SJSA1 (cell line): ENCODE results near the gene HOXB7. TPM values are rescaled to one million over a fixed set of nuclear protein-coding genes. Genes with fewer than 3 reads are reported as not detected.

ENCODE experiments used
- DNase-seq, 2 experiments: peaks; one replicate each; pipeline ENCODE4 v3.0.0-alpha.2; 2015 to 2020; ENCODE audit warnings: low spot score in 2 of 2, low read depth in 1 of 2
- H3K27ac ChIP-seq: fragments of 250-450 bp; sonication (Bioruptor Pico); 2 replicates; pipeline ENCODE4 v1.5.1; 2020; ENCODE audit warnings: mild to moderate bottlenecking, moderate library complexity
- H3K27me3 ChIP-seq: fragments of 250-450 bp; sonication (Bioruptor Pico); replicated peaks from 2 replicates; pipeline ENCODE4 v1.5.1; 2020; ENCODE audit warnings: mild to moderate bottlenecking, moderate library complexity
- H3K36me3 ChIP-seq: fragments of 250-450 bp; sonication (Bioruptor Pico); 2 replicates; pipeline ENCODE4 v1.5.1; 2020; ENCODE audit warnings: mild to moderate bottlenecking
- H3K4me1 ChIP-seq: fragments of 250-450 bp; sonication (Bioruptor Pico); replicated peaks from 2 replicates; pipeline ENCODE4 v1.6.1; 2021; ENCODE audit warnings: mild to moderate bottlenecking
- H3K4me3 ChIP-seq: fragments of 250-450 bp; sonication (Bioruptor Pico); 2 replicates; pipeline ENCODE4 v1.5.1; 2020; ENCODE audit warnings: mild to moderate bottlenecking
- H3K9me3 ChIP-seq: fragments of 250-450 bp; sonication (Bioruptor Pico); replicated peaks from 2 replicates; pipeline ENCODE4 v1.5.1; 2020; ENCODE audit warnings: mild to moderate bottlenecking
- total RNA-seq: library from RNA; depleted of rRNA; stranded (reverse); fragments of >200 nt; shearing (Covaris generic); gene quantifications from 2 replicates; pipeline ENCODE4 v1.2.3, GENCODE V29; 2014

HOXB7 gene
- total RNA-seq, 1 experiment from 2014 or later, result 23.0 TPM

- Histone ChIP-seq H3K4me3 (no peak overlapping the region), H3K27ac (no peak overlapping the region), H3K27me3 (no peaks in the 10 kb centered on the region), H3K9me3 (no peaks in the 10 kb centered on the region), H3K36me3 (peaks cover 3% of the 10 kb centered on the region; the same call in 1 of the 2 replicates), H3K4me1 (peaks cover 6% of the 10 kb centered on the region)
- no peak for DNase-seq
Measured at GRCh38 chr17:48566717-48567116, 44.1 kb downstream of the HOXB7 start.

- Histone ChIP-seq H3K27ac (no peak overlapping the region), H3K4me1 (peaks cover 6% of the 10 kb centered on the region), H3K36me3 (peaks cover 3% of the 10 kb centered on the region; the same call in 1 of the 2 replicates), H3K4me3 (no peak overlapping the region), H3K9me3 (no peaks in the 10 kb centered on the region), H3K27me3 (no peaks in the 10 kb centered on the region)
- no peak for DNase-seq
Measured at GRCh38 chr17:48565925-48566710, 44.7 kb downstream of the HOXB7 start.

GRCh38 chr17:48565022-48565554, 45.7 kb downstream of the HOXB7 start:
- H3K27ac ChIP-seq, result no peak overlapping the region
- H3K9me3 ChIP-seq, result no peaks in the 10 kb centered on the region
- H3K4me3 ChIP-seq, result peak overlapping the region; percentile 36; the same call in 1 of the 2 replicates
- peaks cover 6% of the 10 kb centered on the region for H3K4me1 ChIP-seq
- peaks cover 3% of the 10 kb centered on the region; the same call in 1 of the 2 replicates for H3K36me3 ChIP-seq
- H3K27me3 ChIP-seq, result no peaks in the 10 kb centered on the region
- DNase-seq, result no peak

- H3K9me3 ChIP-seq, result no peaks in the 10 kb centered on the region
- peaks cover 6% of the 10 kb centered on the region for H3K4me1 ChIP-seq
- peak overlapping the region; percentile 36 for H3K4me3 ChIP-seq
- no peak overlapping the region for H3K27ac ChIP-seq
- no peaks in the 10 kb centered on the region; the same call in 1 of the 2 replicates for H3K36me3 ChIP-seq
- no peaks in the 10 kb centered on the region for H3K27me3 ChIP-seq
- DNase-seq, result no peak
Measured at GRCh38 chr17:48564188-48565021, 46.4 kb downstream of the HOXB7 start.

- Histone ChIP-seq H3K4me1 (peaks cover 6% of the 10 kb centered on the region), H3K9me3 (no peaks in the 10 kb centered on the region), H3K27me3 (no peaks in the 10 kb centered on the region), H3K36me3 (no peaks in the 10 kb centered on the region; the same call in 1 of the 2 replicates), H3K4me3 (peak overlapping the region; percentile 36), H3K27ac (no peak overlapping the region)
- DNase-seq, result no peak
Measured at GRCh38 chr17:48563867-48564187, 47.0 kb downstream of the HOXB7 start.

DNA sequence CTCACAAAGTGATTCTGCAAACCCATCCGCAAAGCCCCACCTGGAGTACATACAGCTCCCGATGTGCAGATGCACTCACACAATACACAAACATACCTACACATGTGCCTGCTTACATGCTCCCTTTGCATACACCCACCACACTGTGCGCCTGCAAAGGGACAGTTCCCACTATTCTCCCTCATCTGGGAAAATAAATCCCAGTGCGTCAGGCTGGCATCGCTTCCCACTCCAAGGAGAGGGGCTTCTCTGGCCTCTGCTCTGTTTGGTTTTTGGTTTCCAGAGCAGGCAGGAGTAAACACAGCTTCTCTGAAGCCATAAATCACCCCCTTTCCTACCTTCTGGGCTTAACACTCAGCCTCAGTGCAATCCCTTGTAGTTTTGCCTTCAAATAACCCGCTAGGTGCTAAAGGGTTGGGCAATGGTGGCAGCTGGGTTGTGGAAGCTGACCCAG, 47.4 kb downstream of the HOXB7 start:
- DNase-seq, result no peak
- Histone ChIP-seq H3K27me3 (no peaks in the 10 kb centered on the region), H3K4me3 (no peak overlapping the region), H3K4me1 (peaks cover 6% of the 10 kb centered on the region), H3K9me3 (no peaks in the 10 kb centered on the region), H3K27ac (no peak overlapping the region), H3K36me3 (no peaks in the 10 kb centered on the region; the same call in 1 of the 2 replicates)

- no peaks in the 10 kb centered on the region; the same call in 1 of the 2 replicates for H3K36me3 ChIP-seq
- H3K27ac ChIP-seq, result no peak overlapping the region
Measured at GRCh38 chr17:48562934-48563333, 47.9 kb downstream of the HOXB7 start.

DNA sequence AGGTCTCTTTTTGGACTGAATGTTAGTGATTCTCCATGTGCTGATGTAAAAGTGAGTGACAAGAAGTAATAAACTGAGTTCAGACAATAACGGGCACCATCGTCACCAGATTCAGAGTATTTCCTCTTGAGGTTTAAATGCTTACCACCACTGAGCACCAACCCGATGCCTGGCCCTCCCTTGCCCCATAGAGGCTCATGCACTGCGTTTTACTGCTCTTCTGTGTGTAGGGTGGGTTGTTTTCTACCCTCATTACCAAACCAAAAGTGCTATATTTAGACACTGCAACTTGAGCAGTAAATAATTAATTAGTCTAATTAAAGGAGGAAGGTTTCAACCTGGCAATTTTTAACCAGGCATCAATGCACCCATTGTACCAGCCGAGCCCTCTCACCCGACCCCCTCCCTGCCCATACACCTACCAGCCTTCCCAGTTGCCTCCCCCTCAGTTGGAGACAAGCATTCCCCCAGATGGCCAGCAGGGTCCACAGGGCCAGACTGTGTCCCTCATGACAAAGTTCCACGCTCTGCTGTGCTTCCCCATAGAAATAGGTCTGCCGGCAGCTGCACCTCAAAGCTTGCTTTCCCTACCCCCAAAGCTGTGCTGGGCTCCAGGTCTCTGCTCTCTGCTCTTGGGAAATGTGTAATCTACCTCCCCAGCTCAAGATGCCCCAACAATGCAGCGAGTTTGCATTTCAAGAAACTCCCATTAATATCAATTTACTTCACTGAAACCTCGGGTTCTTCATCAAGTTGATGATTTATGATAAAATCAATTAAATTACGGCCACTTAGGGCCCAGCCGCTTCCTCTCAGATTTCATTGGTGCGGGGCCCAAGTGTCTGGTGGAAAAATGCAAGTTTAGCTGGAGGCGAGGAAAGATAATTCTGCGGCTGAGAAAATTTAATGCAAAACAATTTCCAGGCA, 48.7 kb downstream of the HOXB7 start:
- Histone ChIP-seq H3K4me1 (peaks cover 6% of the 10 kb centered on the region), H3K27me3 (no peaks in the 10 kb centered on the region), H3K4me3 (no peak overlapping the region), H3K9me3 (no peaks in the 10 kb centered on the region), H3K27ac (no peak overlapping the region), H3K36me3 (no peaks in the 10 kb centered on the region; the same call in 1 of the 2 replicates)
- DNase-seq, result no peak

More at GRCh38 chr17:48562934-48563333, 47.9 kb downstream of the HOXB7 start:
- H3K27me3 ChIP-seq, result no peaks in the 10 kb centered on the region
- H3K4me1 ChIP-seq, result peaks cover 6% of the 10 kb centered on the region
- DNase-seq, result no peak
- no peaks in the 10 kb centered on the region for H3K9me3 ChIP-seq
- no peak overlapping the region for H3K4me3 ChIP-seq

DNA sequence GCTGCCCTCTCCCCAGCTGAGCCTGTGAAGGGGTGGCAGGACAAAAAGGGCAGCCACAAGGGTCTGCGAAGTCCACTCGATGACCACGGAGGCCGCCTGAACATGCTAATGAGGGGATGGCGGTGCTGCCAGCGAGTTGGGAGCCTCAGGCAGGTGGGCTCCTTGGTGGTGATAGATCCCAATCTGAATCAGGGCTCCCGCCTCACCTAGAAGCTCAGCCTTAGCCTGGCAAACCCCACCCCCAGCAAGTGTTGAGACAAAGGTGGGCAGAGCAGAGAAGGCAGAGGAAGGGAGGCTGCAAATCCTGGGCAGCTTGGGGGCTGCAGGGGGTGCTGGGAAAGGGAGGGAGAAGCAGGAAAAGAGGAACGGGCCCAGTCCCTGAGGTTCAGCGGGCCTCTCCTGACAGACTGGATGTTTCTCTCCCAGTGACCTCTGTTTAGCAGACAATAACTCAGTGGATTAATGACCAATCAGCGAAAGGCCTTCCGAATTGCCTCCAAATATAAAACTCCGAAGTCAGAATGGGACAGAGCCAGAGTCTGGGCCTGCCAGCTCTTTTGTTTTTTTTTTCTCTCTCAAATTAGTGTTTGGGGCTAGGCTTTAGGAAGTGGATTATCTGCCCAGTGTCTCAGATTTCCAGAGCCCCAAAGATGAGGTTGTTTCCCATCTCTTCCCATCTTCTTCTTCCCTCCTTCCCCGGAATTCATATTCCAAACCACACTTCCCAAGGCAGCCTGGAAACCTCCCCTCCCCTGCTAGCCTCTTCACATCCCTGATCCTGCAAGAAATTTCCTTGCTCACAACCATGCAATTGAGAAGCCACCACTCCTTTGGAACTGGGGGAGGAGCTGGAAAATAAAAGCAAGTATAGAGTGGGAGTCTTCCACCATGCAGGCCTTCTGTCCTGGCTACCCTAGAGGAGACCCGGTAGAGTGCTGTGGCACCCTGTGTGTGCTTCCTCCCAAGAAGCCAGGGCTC, 50.7 kb downstream of the HOXB7 start:
- H3K36me3 ChIP-seq, result no peaks in the 10 kb centered on the region; the same call in 1 of the 2 replicates
- no peaks in the 10 kb centered on the region for H3K27me3 ChIP-seq
- no peak overlapping the region for H3K4me3 ChIP-seq
- H3K9me3 ChIP-seq, result no peaks in the 10 kb centered on the region
- no peak for DNase-seq
- H3K4me1 ChIP-seq, result peaks cover 6% of the 10 kb centered on the region
- H3K27ac ChIP-seq, result no peak overlapping the region

GRCh38 chr17:48559122-48559839, 51.5 kb downstream of the HOXB7 start:
- DNase-seq, result no peak
- Histone ChIP-seq H3K4me3 (no peak overlapping the region), H3K27me3 (no peaks in the 10 kb centered on the region), H3K4me1 (no peaks in the 10 kb centered on the region; the same call in 1 of the 2 replicates), H3K27ac (no peak overlapping the region), H3K9me3 (no peaks in the 10 kb centered on the region), H3K36me3 (no peaks in the 10 kb centered on the region)

DNA sequence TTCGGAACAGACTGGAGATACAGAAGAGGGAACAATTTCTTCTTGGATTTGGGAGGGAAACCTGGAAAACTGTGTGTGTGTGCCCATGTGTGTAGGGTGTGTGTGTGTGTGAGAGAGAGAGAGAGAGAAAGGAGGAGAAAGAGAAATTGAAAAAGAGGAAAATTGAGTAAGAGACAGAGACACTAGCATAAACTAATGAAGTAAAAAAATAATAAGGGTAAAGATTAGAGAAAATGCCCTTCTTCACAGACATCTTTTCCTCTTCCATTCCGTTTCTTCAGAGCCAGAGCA, 52.0 kb downstream of the HOXB7 start:
- Histone ChIP-seq H3K4me3 (no peak overlapping the region), H3K36me3 (no peaks in the 10 kb centered on the region)

More for the DNA sequence above, 52.0 kb downstream of the HOXB7 start:
- no peaks in the 10 kb centered on the region; the same call in 1 of the 2 replicates for H3K4me1 ChIP-seq
- no peaks in the 10 kb centered on the region for H3K27me3 ChIP-seq
- H3K9me3 ChIP-seq, result no peaks in the 10 kb centered on the region
- H3K27ac ChIP-seq, result no peak overlapping the region
- DNase-seq, result no peak
